Neutrophil (primary cell): ENCODE results near the gene NARF.

ENCODE experiments used
- H3K27ac ChIP-seq: fragments of 200-600 bp; sonication (generic); 2 replicates; pipeline ENCODE4 v1.5.1; 2016; ENCODE audit warnings: mild to moderate bottlenecking, moderate library complexity
- H3K27me3 ChIP-seq: fragments of 200-600 bp; sonication (generic); 2 replicates; pipeline ENCODE4 v1.6.0; 2016; ENCODE audit warnings: mild to moderate bottlenecking
- H3K36me3 ChIP-seq: fragments of 200-600 bp; sonication (generic); 2 replicates; pipeline ENCODE4 v1.5.1; 2017
- H3K4me1 ChIP-seq, 2 experiments: fragments of 200-600 bp in 1 of 2; sonication (generic) in 1 of 2; 1 replicate in 1 of 2; 2 replicates in 1 of 2; pipeline versions ENCODE4 v1.5.1 to v1.6.1; 2013 to 2016; ENCODE audit warnings: low read depth in 1 of 2, low read length in 1 of 2, mild to moderate bottlenecking in 1 of 2, moderate library complexity in 1 of 2; ENCODE audit not compliant: control insufficient read depth in 1 of 2, insufficient read depth in 1 of 2
- H3K4me3 ChIP-seq, 2 experiments: fragments of 200-600 bp in 1 of 2; sonication (generic) in 1 of 2; 1 replicate in 1 of 2; 2 replicates in 1 of 2; pipeline ENCODE4 v1.5.1; 2013 to 2016; ENCODE audit warnings: low read depth in 1 of 2, low read length in 1 of 2, mild to moderate bottlenecking in 1 of 2, moderate library complexity in 1 of 2
- H3K9me3 ChIP-seq: fragments of 200-600 bp; sonication (generic); 2 replicates; pipeline ENCODE4 v1.5.1; 2016
- CTCF ChIP-seq: fragments of 200-600 bp; sonication (generic); IDR thresholded peaks from 2 replicates; pipeline ENCODE4 v1.5.1; 2016; ENCODE audit warnings: antibody characterized with exemption

NARF gene

GRCh38 chr17:82412535-82413520 lies 45.7 kb upstream of the NARF start:
- H3K9me3 ChIP-seq: no peaks in the 10 kb centered on the region
- H3K36me3 ChIP-seq: no peaks in the 10 kb centered on the region
- TF ChIP-seq CTCF: no peak
- H3K27me3 ChIP-seq: no peaks in the 10 kb centered on the region
- H3K27ac ChIP-seq: no peak overlapping the region
- H3K4me1 ChIP-seq: peaks cover 3 to 9% of the 10 kb centered on the region in 2 experiments
- H3K4me3 ChIP-seq: no peak overlapping the region

GRCh38 chr17:82414548-82415281 lies 43.8 kb upstream of the NARF start:
- H3K4me3 ChIP-seq: peak overlapping the region in 1 of 2 experiments; percentile 36
- H3K27me3 ChIP-seq: no peaks in the 10 kb centered on the region
- H3K4me1 ChIP-seq: peaks cover 17 to 24% of the 10 kb centered on the region in 2 experiments
- no peaks in the 10 kb centered on the region for H3K9me3 ChIP-seq
- H3K36me3 ChIP-seq: no peaks in the 10 kb centered on the region
- peak overlapping the region; percentile 25 for H3K27ac ChIP-seq
- peak; percentile 77 for TF ChIP-seq CTCF

- H3K27ac ChIP-seq: no peak overlapping the region
- no peaks in the 10 kb centered on the region for H3K27me3 ChIP-seq
- H3K36me3 ChIP-seq: no peaks in the 10 kb centered on the region
- TF ChIP-seq CTCF: no peak
- H3K4me1 ChIP-seq: peaks cover 21 to 29% of the 10 kb centered on the region in 2 experiments
- H3K9me3 ChIP-seq: no peaks in the 10 kb centered on the region
- no peak overlapping the region for H3K4me3 ChIP-seq
Observed at GRCh38 chr17:82415336-82415735, 43.2 kb upstream of the NARF start.

- no peaks in the 10 kb centered on the region for H3K9me3 ChIP-seq
- no peaks in the 10 kb centered on the region for H3K27me3 ChIP-seq
- TF ChIP-seq CTCF: no peak
- H3K4me3 ChIP-seq: no peak overlapping the region
- H3K36me3 ChIP-seq: no peaks in the 10 kb centered on the region
- H3K4me1 ChIP-seq: peaks cover 21 to 29% of the 10 kb centered on the region in 2 experiments
- no peak overlapping the region for H3K27ac ChIP-seq
Observed at GRCh38 chr17:82415786-82416185, 42.8 kb upstream of the NARF start.

DNA sequence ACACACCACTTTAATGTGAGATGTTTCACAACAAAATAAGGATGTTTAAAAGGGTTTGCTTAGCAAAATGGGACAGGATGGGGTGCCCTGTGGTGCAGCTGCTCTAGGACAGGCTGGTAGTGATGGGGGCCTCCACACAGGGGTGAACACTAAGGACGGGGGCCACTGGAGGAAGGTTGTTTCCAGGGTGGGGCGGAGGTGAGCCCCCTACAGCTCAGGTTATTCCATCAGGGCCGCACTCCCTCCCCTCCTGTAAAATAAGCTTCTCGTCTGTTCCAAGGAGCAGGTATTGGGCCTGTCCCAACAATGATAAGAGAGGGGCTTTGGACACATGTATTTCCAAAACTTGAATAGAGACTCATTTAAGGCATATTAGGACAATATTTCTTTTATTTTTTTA lies 42.3 kb upstream of the NARF start:
- H3K27me3 ChIP-seq: no peaks in the 10 kb centered on the region
- no peak overlapping the region for H3K4me3 ChIP-seq
- peaks cover 21 to 29% of the 10 kb centered on the region in 2 experiments for H3K4me1 ChIP-seq
- H3K36me3 ChIP-seq: no peaks in the 10 kb centered on the region
- TF ChIP-seq CTCF: no peak
- H3K27ac ChIP-seq: no peak overlapping the region
- no peaks in the 10 kb centered on the region for H3K9me3 ChIP-seq
